HG03039 (cell line): ENCODE measurements around the gene ATAT1.

Source experiments
- ATAC-seq: cut with Tn5 transposase; IDR thresholded peaks from one replicate; pipeline ENCODE4 v1.9.1; 2021; ENCODE audit warnings: mild to moderate bottlenecking, moderate library complexity; ENCODE audit not compliant: unreplicated experiment

Gene ATAT1

DNA sequence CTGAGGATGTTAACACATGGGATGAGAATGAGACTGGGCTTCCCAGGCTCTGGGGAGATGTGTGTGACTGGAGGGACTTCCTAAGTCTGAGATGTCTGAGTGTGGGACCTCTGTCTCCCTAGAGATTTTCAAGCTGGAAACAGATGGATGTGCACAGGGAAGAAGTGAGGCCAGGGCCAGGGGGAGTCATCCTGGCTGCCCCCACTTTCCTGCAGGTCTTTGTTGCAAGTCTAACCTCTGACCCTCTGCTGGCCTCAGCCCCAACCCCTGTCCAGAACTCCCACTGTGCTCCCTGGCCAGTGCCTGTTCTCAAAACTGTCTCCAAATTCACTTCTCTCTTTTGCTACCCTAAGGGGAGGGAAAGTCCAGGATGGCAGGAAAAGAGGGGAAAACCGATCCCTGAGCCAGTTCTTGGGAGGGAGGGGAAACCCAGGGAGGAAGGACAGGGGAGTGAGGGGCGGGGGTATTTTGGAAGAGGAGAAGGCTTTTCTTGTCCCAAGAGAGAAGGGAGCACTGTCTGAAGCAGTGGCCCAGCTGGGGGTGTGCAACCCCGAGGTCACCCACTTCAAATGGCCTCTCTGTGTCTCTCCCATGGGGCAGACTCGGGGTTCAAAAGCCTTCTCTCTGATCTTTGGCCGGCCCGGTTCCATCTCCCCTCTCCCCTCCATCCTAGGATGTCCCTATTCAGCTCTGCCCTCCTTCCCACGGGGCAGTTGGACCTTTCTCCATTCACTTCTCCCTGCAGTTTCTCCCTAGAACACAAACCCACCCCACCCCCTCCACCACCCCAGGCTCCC lies 56.7 kb downstream of the ATAT1 start:
- no peak for ATAC-seq

DNA sequence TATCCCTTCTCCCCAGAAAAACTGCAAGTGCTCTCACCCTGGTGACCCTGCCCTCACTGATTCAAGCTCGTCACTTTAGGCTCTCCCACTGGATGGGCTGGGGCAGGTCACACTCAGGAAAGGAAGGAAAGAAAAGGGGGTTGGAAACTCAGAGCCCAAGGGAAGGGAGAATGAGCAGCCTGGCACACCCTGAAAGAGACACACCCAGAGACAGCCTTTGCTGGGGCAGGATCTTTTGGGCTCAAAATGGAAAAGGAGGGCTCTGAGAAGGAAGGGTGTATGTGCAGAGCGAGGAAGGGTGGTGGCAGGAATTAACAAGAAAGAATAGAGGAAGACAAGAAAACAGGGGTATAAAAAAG lies 57.3 kb downstream of the ATAT1 start:
- no peak for ATAC-seq

DNA sequence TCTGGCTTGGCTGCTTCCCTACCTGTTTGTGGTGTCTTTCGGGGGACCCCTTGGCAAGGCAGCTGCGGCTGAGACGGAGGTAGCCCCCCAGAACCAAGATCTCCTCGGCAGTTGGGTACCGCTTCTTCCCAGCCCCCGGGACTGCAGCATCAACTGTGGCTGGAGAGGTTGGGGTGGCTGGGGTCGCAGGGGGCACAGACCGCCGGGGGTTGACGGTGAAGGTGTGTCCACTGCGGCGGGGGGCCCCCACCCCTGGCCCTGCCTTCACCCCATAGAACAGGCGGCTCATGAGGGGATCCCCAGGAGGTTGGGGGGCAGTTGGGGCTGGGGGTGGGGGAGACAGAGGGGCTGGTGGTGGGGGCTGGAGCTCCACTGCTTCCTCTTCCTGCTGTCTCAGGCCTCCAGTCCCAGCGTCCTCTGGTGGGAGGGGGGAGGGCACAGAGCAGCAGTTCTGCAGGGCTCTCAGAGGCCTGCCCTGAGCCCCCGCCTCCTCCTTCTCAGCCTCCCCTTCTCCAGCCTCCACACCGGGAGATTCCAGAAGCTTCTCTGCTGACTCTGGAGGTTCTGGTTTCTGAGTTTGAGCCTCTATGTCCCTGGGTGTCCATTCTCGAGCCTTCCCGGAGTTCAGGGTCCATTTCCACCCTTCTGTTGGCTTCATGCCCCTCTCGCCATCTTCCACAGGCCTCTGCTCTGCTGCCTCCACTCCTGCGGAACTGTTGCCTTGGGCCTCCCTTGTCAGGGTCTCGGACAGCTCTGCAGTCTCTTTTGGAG lies 57.9 kb downstream of the ATAT1 start:
- no peak for ATAC-seq

DNA sequence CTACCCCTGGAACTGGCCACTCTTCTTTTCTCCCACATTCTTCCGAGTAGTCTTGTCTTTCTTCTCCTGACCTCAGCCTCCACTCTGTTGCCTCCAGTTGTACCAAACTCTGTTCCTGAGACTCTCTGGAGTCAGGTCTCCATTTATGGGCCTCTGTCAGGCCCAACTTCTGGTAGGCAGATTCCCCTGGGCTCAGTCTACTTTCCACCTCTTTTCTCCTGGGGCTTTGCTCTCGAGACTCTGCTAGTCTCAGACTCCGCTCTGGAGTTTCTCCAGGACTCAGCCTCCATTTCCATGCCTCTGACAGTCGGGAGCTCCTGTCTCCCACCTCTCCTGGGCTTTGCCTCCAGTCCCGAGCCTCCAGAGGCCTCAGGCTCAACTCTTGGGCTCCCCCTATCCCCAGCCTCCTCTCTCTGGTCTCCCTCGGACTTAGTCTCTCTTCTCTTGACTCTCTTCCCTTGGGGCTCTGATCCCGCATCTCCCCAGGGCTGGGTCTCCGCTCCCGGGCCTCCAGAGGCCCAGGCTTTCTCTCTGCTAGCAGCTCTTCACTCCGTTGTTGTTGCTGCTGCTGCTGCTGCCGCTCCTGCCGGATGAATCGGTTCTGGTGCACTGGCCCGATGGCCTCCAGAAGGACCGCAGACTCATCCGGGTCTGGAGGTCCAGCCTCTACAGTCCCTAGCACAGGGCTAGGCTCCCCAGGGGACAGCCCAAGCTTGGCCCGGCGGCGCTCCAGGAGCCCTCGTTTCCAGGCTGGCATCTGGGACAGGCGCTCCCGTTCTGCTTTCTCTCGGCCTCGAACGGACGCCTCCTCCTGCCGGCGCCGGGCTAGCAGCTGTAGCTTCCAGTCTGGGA lies 58.7 kb downstream of the ATAT1 start:
- ATAC-seq = no peak

DNA sequence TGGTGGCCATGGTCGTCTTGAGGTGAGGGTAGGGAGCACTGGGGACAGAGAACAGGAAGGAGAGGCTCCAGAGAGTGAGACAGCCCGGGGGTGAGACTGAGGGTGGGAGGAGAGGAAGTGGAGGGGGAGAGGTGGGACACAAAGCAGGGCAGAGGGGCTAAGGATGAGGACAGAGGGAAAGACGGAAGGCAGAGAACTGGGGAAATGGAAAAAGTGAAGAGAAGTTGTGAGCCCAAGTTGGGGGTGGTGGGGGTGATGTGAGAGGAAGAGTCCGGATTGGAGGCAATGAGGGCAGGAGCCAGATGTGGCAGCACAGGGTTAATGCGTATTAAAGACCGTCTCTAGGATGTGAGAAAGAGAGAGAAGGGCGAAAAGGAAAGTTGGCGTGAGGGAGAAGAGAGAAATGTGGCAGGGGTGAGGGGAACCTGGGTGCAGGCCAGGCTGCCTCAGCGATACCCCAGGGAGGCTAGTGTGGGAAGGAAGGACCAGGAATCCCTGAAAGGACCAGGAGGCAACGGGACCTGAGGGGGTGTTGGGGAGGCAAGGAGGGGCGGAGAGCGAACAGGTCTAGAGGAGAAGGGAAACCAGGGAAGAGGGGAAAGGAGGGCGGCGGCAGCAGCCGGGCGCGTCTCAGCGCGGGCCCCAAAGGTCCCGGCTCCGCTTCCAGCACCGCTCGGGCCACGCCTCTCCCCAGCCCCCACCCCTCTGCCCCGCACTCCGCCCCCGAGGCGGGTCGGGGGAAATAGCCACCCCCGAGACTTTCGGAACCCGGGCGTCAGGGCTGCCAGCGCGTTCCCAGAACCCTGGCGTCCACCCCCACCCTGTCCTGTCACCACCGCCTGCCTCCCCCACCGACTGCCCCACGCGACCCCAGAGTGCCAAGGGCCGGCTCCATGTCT lies 59.6 kb downstream of the ATAT1 start, which contains the start of gene PPP1R18:
Gene PPP1R18, minus strand, starts transcription at position 637 of the 899 bp plus-strand sequence. Its CDS starts 627 bp downstream, at position 10.
- ATAC-seq = no peak

DNA sequence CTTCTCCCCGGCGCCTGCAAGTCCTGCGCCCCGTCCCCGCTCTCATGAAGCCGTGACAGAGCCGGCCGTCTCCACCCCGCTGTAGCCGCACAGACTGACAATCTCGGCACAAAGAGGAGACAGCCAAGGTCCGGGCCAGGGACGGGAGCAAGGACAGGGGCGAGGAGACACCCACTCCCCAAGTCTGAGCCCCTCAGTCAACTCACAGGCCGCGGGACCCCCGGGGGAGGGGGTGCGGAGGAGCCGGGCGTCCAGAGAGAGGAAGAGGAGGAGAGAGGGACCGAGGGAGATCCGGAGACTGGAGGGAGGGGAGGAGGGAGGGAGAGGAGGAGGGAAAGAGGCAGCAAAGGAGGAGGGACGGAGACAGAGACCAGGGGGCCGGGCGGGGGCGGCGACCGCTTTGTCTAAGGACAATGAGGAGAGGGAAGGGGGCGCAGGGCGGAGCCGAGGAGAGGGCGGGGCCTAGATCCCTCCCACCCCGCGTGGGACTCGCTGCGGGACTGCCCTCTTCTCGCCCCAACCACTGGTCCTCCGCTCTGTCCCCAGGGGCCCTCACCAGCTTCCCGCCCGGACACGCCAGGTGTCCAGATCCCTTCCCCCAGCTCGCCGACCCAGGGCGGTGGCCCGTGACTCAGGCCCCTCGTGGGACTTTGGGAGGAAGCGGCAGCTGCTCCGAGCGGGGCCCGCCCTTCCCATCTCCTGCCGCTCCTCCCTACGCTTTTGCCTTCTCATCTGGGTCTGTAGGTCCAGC lies 60.4 kb downstream of the ATAT1 start:
- ATAC-seq = peak; percentile 29

DNA sequence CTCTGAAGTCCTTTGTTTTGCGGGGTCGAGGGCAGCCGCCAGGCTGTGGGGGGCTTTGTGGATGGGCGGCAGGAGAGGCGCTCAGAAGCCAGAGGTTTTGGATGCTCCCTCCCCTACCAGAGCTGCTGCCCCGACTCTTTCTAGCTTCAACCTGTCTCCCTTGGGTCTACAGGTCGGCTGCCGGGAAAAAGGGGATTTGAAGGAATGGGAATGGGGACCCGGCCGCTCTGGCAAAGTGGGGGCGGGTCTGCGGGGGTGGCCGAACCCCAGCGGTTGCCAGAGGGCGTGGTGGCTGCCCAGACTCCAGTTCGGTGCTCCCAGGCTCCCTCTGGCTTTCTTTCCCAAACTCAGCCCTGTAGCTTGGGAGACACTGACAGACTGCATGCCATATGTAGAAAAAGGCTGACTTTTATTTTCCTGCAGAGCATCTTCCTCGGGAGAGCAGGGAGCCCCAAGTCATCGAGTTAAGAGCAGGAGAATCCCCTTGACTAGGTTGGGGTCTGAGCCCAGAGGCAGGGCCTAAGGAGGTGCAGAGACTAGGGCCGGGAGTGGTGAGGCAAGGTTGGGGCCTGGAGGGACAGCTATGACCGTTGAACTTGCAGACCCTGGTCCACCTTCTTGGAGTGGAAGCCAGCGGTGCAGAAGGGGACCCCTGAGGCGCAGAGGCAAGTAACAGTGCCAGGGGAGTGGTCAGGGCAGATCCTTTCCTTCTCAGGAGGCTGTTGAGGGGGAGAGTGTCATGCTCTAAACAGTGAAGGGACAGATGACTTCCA lies 61.2 kb downstream of the ATAT1 start:
- ATAC-seq = no peak

DNA sequence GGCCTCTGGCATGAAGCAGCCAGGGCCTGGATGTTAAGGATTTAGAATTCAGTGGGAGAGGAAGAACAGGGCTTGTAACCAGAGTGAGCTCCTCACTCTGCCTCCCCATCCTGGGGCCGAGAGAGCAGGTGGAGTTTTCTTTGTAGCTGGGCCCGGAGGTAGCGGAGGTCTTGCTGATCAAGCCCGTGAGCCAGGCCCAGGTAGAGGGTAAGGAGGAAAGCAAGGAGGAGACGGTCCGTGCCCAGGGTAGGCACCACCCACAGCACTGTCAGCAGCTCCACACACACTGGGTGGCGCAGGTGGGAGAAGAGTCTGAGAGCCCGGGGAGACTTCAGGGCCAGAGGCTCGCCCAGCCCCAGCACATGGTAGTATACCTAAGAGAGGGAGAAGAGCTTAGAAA lies 61.9 kb downstream of the ATAT1 start:
- ATAC-seq = no peak

DNA sequence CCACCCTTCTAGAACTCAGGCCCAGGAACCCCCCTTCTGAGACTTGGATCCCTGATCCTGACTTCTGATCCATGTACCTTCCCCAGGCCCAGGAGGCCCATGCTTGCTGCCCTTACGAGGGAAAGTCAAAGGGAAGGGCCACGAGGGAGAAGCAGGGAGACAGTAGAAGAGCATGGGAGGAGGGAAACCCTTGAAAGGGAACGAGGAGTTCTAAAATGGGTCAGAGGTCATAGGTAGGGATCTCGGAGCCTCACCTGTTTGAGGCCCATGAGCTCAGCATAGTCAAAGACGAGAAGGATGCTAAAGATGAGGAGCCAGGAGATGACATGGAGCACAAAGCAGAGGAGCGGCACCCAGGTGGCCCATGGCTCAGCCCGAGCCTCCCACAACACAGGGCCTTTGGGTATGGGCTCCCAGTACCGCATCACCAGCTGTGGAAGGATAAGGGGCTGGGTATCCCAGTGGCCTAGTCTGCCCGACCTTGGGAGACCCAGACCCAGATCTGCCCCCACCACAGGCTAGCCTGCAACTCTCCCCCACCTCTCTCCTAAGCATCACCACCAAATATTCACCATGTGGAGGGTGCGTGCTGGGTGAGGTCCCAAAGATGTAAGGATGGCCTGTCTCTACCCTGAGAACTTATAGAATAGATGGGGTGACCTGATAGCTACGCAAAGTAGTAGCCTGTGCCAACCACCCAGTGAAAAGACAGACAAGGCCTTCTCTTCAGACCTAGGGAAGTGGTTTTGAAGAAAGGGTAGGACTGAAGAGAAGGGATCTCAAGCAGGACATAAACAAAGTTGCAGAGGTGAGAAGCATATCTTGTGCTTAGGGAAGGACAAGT lies 62.6 kb downstream of the ATAT1 start:
- no peak for ATAC-seq

DNA sequence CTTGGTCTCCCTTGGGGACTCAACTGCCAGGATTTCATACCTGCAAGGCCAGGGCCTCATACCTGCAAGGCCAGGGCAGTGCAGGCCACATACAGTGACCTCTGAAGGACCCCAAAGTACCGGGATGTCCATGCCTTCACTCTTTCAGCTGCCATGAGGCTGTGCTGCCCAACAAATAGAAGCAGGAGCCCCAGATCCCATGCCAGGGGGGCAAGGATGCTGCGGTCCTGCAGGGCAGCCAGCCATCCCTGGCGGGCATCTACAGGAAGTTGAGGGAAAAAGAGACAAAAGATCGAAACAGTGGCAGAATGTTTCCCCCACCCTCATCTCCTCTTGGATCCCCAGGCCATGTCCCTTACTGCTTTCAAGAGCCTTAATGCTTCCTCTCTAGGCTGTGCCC lies 63.3 kb downstream of the ATAT1 start:
- ATAC-seq = no peak

DNA sequence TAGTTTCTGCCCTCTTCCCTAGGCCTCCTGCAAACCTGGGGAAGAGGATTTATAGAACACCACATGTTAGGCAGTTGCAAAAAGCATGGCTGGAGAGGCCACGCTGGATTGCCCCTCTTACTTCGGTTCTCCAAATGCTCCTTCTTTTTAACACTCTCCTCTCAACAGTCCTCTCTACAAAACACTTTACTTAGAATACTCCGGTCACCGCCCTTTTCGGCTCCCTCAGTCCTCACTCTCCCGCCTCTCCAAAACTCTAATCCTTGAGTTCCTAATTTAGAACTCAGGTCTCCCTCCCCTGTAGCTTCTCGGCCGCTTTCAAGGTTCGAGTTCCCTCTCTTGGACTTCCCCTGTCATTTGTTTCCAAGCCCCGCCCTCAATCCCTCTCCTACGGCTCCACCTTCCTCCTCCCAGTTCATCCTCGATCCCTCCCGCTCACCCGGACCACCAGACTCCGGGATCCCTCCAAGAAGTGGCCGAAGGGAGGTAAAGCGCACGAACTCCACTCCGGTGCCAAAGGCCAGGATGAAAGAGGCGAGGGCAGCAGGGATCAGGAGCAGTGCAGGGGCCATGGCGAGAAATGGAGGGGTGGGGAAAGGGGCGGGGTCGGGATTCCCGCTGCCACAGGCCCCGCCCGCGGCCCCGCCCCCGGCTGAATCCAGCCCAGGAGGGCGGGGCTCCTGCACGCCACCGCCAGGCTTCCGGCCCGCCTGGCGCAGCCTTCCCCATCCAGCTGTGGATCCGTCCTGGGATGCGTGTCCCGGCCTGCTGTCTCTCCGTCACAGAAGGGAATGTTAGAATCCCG lies 63.9 kb downstream of the ATAT1 start, which contains the start of gene NRM:
Gene NRM, minus strand, starts transcription at position 582 of the 805 bp plus-strand sequence. Its CDS starts 10 bp downstream, at position 572.
- ATAC-seq = peak; percentile 39

DNA sequence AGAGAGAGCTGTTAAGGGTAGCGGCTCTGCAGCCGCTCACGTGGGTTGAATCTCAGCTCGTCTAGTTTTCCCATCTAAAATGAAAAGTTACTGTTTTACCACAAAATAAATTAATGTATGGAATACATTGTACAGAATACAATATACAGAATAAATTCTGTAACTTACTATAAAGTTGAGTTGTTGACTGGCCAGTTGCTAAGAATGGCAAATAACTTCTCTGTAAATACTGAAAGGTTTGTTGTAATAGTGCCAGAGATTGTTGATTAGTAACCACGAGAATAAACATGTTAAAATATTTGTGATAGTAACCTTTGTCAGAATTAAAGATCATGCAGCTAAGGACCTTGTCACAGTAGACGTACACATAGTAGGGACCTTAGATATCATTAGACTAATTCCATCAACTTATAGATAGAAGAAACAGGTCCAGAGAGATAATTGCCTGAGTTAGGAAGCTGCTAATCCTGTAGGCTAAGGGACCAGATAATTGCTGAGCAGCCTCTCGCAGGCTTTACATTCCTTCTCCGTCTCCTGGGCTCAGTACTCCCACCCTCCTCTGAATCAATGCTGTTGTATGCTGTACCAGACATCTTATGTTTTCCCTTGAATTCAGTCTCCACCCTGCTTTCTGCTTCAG lies 64.7 kb downstream of the ATAT1 start:
- ATAC-seq = no peak
